SK-N-MC (cell line): Measurements from ENCODE around the gene DSCAML1.

Experiments
- EZH2 ChIP-seq: fragments of 200-600 bp; sonication (generic); IDR thresholded peaks from one replicate; pipeline ENCODE4 v1.6.1; 2017; ENCODE audit warnings: antibody characterized with exemption
- FOXP2 ChIP-seq: optimal IDR thresholded peaks from 2 replicates; pipeline ENCODE3; 2011; ENCODE audit warnings: mild to moderate bottlenecking, moderate library complexity; ENCODE audit not compliant: insufficient read depth; ENCODE audit errors: extremely low read length, control extremely low read depth
- POLR2AphosphoS5 ChIP-seq: IDR thresholded peaks from 2 replicates; pipeline ENCODE4 v1.6.1; 2012; ENCODE audit warnings: mild to moderate bottlenecking, low read depth, low read length, borderline replicate concordance

- no peak for TF ChIP-seq EZH2
- no peak for TF ChIP-seq POLR2AphosphoS5
- no peak for TF ChIP-seq FOXP2
These were observed 355.7 kb downstream of the DSCAML1 start for GRCh38 chr11:117441146-117441975.
